GM19193 (cell line): ENCODE measurements around the gene ST8SIA5.

Experiments used
- POLR2A ChIP-seq: IDR thresholded peaks from 4 replicates; pipeline ENCODE4 v1.6.1; 2011; ENCODE audit not compliant: insufficient read depth, insufficient read length; ENCODE audit errors: extremely low read depth

ST8SIA5 gene

GRCh38 chr18:46677611-46678010, 79.2 kb downstream of the ST8SIA5 start:
- TF ChIP-seq POLR2A: no peak

DNA sequence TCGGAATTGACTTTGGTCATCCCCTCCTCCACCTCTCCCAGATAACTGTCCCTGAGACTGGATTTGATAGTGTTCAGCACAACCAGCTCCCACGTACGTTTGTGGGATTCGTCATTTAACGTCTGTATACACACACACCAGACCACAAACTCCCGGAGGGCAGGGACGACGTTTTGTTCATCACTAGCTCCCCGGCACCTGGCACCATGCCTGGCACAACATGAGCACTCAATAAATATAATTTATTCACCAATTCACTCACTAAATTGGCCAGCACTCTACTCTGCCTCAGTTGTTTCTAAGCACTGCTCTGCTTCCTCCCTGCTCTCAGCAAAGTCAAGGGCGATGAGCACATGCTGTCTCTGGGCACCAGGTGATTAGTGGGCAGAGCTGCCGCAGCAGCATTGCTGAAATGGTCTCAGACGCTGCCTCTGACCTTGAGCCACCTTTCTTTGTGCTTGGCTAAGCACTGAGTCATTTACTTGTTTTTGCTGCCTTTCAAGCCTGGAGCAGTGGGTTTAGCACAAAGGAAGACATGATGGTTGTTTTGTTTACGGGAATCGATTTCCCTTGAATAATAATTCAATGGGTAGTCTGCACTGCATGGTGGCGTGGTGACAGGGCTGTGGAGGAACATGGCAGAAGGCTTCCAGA, 80.5 kb downstream of the ST8SIA5 start:
- no peak for TF ChIP-seq POLR2A

GRCh38 chr18:46675112-46675511, 81.7 kb downstream of the ST8SIA5 start:
- no peak for TF ChIP-seq POLR2A

DNA sequence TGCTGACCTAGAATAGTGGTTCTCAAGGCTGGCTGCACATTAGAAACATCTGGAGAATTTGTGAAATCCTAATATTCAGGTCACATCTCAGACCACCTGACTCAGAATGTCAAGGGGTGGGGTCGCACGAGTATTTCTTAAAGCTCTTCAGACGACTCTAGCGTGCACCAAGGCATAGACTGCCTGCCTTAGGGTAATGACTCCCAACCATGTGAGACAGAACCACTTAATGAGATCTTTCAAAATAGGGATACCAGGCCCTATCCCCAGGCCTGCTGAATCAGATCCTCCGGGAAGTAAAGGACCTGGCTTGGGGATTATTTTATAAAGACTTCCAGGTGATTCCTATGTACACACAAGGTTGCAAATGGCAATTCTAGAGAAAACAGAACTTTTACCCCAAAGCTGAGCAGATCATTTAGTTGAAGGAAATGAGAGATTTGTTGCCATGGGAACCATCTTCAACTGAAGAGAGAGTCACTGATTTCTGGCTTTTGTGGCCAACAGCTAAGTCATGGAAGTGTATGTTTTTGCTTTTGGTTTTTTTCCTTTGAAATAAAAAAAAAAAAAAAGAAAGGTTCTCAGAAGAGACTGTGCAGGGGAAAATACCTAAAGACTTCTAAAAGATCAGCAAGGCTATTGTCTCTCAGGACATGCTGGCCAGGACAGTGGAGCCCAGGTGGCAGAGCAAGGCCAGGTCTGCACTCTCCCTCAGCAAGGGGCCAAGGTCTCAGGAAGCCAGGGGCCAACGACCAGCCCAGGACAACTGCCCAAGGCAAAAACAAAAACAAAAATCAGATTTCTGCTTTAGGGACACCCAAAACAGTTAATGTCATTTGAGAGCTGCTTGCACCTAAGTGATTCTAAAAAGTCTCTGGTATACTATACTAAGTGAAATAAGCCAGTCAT, 84.5 kb downstream of the ST8SIA5 start:
- TF ChIP-seq POLR2A: no peak

GRCh38 chr18:46668694-46669093, 88.2 kb downstream of the ST8SIA5 start:
- TF ChIP-seq POLR2A: no peak

GRCh38 chr18:46668135-46668534, 88.7 kb downstream of the ST8SIA5 start:
- no peak for TF ChIP-seq POLR2A

DNA sequence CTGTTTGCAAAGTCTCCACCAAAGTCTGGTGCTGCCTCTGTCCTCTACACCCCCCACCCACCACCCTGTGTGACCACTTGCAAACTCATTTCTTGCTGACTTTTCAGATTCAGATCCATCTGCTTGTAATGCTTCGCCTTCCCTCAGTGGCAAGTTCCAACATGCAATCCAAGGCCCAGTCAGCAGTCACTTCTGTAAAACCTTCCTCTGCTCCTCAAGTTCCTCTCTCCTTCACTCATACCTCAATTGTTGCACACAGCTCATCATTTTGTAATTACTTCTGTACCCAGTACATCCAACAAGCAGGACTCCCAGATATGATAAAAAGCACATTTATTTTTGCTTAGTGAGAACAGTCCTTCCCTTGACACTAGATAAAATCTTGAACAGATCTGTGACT, 93.3 kb downstream of the ST8SIA5 start:
- TF ChIP-seq POLR2A: no peak

DNA sequence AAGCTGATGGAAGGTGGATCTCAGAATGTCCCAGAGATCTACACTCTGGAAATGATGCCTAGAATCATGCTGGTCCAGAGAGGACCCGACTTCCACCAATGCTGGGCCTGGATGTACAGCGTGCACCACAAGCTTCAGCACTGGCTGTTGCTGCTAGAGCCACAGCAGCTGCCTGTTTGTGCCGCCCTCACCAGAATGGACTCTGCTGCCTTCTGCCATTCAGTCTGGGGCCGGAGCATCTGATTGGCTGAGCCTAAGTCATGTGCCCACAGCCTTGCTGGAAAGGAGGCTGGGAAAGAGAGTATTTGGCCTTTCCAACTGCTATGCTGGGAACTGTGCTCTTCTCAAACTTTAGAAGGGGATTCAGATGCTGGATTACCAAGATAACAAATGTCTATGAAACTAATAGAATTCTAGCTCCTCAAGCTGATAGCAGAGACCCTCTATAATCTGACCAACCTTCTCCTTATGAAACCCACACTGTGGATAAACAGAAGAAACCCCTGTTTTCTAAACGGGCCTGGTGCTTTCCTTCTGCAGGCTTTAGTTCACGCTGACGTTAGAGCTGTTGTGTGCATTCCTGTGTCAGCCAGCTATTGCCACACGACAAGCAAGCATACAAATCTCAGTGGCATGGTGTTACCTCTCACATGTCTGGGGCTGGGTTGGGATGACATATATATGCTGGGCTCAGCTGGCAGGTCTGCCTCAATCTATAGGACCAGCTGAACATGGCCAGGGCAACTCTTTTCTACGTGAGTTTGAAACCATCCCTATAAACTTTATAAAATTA, 95.7 kb downstream of the ST8SIA5 start:
- no peak for TF ChIP-seq POLR2A

DNA sequence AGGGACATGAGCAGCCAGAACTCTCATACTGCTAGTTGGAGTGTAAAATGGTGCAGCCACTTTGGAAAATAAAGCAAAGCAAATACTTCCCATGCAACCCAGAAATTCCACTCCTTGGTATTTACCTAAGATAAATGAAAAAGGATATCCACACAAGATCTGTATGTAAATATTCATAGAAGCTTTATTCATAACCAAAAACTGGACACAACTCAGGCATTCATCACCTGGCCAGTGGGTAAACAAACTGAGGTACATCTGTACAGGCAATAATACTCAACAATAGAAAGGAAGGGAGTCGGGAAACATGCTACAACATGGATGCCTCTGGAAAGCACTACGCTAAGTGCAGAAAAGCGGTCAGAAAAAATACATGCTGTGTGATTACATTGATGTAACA, 97.4 kb downstream of the ST8SIA5 start:
- TF ChIP-seq POLR2A: no peak

- TF ChIP-seq POLR2A: no peak
Measured at GRCh38 chr18:46657115-46657955, 99.5 kb downstream of the ST8SIA5 start, which contains the start of gene LOXHD1. TSS of gene LOXHD1 (minus strand) at chr18:46657220. CDS start at chr18:46657033, 187 bp downstream.

DNA sequence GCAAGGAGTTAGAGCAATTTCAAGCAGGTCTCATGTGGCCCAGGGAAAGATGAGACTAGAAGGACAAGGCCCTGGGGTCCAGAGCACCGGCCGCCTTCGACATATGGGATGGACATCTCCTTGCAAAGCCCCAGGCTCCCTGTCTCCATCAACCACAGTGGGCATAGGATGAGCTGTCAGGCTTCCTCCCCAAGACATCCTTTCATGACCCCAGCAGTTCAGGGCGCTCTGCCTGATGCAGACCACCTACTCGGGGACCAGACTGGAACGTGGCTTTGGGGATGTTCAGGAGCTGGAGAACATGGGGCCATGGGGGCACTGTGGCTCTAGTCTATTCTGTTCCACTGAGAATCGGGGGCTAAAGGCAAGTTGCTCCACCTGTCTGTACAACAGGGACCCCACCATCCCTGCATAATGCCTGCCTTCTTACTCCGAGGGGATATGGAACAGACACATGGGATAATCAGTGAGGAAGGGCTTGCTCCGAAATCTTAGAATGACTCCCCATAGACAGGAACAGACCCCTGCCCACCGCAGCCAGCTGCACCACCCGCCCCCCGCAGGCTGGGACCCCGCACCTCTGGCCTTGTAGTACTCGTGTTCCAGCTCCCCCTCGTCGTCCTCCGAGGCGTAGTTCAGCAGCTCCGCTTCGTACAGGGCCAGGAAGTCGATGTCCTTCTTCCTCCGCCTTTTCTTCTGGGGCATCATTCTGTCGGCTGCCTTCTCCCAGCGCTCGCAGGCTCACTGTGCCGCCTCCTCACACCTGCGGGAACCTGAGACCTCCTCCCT, 100.3 kb downstream of the ST8SIA5 start:
- TF ChIP-seq POLR2A: no peak

DNA sequence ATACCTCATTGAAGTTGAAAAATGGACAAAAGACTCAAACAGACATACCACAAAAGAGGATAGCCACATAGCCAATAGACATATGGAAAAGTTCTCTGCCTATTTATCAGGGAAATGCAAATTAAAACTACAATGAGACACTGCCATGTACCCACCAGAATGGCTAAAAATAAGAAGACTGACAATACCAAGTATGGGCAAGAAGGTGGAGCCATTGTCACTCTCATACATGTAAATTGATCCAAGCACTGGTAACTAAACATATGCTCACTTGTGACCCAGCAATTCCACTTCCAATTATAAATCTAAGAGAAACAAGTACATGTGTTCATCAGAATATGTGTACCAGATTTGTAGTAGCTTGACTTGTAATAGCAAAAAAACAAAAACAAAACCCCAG, 104.5 kb downstream of the ST8SIA5 start:
- TF ChIP-seq POLR2A: no peak

DNA sequence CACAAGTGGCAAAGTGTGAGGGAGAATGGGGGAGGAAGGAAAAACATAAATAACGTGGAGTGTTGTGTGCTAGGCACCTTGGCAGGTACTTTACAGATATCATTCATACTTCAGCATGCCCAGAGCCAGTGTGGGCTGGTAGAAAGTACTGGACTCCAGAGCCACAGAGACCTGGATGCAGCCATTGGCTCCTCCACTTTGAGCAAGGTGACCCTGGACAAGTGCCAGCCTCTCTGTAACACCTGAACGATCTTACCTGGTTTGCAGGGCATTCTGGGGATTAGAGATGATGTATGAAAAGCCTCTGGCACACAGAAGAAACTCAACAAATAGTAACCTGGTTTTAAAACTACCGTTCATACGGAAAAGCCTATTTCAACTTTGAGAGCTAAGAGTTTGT, 106.2 kb downstream of the ST8SIA5 start:
- no peak for TF ChIP-seq POLR2A

GRCh38 chr18:46649071-46649862, 107.6 kb downstream of the ST8SIA5 start:
- no peak for TF ChIP-seq POLR2A

DNA sequence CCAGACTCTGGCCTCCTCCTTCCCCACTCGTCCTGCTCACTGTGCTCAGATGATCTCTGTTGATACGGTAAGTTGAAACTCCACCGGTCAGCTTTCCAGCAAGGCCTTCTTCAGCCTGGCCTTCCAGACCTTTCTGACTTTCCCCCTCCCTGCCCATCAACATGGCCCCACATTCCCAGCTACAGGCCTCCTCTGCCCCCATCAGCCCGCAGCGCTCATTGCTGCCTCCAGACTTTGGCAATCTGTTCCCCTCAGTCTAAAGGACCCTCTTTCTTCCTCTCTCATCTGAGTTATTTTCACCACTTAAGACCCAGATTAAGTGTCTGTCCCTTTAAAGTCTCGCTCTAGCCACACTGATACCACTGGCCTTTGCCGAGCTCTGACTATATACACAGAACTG, 110.4 kb downstream of the ST8SIA5 start:
- no peak for TF ChIP-seq POLR2A
